ENCODE data around the gene BCDIN3D.

BCDIN3D gene

DNA sequence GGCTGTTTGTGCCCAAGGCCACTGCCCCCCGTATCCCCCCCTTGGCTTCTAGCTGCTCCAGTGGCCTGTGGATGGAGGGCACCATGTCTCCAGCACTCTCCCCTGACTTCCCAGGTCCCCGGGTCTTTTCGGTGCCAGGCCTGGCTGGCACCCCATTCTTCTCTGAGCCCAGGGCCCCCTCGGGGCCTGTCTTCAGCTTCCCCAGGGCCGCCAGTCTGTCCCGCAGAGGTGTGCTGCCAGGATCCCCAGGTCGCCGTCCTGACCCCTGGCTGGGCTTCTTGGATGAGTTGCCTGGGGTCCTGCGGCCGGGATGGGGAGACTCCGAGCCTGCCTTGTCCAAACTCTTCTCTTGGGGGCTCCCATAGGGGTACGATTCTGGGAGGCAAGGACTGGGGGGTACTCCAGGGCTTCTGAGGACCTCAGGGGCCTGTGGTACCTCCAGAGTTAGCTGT lies 47.2 kb downstream of the BCDIN3D start:
- DNase-seq, result no peak

DNA sequence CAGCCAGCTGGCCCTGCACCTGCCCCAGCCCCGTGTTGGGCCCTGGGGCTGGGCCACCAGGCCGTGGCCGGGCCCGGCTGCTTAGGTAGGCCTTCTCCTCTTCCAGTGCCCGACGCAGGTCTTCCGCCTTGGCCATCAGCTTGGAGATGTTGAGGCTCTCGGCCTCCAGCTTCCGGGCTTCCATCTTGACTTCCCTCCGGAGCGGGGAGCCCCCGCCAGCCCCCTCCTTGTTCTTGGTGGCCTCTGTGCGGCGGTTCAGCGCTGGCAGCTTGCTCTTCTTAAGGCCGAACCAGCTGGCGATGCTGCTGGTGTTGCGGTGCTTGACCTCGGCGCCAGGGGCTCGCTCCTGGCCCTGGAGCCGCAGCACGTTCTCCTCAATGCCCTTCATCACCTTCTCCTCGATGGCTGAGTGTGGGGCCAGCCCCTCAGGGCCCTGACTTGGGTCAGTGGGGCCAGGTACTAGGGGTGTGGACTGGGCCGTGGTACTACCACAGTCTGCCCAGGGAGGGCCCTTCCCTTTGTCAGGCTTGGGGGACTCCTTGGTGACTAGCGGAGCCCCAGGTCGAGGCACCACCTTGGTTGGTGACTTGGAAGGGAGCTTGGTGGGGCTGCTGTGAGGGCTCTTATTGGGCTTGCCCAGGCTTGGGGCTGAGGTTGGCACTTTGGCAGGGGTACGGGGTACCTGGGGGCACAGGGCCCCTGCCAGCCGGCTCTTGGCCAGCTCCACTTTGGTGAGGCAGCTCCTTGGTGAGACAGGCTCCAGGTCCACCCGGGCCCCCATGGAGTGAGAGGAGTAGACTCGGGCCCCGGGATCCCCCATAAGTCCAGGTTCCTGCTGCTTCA lies 47.9 kb downstream of the BCDIN3D start:
- no peak for DNase-seq

DNA sequence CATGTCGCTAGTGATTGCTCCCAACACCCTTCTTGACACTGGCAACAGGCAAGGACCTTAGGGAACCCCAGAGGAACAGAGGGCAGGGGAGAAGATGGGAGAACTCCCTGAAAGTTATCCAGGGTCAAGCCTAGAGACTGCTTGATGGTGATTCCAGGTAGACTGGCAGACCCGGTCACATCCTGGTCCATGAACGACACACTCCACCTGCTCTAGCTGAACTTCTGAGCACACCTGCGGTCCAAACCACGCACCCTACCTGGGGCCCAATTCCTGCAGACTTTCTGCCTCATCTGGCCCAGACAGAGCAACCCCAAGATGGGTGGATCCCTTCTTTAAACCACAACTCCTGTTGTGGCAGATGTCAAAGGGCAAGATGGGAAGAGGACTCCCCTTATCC lies 48.9 kb downstream of the BCDIN3D start:
- no peak for DNase-seq

GRCh38 chr12:49793620-49794019 lies 49.3 kb downstream of the BCDIN3D start:
- no peak for DNase-seq

DNA sequence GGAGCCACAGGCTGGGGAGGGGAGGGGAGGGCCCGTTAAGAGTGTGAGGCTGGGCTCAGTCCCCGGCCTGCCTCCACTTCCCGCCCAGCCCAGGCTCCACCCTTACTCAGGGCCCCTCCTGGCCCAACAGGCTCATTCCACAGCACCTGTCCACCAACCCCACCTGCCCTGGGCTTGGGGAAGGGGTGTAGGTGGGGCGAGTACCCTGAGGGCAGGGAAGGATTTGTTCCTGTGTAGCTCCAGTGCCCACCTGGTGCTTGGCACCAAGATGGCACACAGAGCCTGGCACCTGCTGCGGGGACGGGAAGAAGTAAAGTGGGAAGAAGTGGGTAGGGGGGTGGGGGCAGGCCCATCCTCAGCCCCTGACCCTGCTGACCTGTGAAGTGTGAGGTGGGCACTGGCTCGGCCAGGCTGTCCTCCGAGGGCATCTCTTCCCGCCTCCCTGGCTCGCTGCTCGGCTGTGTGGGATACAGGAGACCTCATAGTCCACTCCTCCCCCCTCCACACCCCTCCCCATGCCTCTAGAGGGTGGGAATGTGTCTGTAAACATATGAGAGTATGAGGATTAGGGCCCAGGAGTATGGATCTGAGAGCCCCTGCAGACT lies 49.8 kb downstream of the BCDIN3D start:
- DNase-seq, result no peak

- DNase-seq, result no peak
Measured at GRCh38 chr12:49792181-49792970, 50.5 kb downstream of the BCDIN3D start.

DNA sequence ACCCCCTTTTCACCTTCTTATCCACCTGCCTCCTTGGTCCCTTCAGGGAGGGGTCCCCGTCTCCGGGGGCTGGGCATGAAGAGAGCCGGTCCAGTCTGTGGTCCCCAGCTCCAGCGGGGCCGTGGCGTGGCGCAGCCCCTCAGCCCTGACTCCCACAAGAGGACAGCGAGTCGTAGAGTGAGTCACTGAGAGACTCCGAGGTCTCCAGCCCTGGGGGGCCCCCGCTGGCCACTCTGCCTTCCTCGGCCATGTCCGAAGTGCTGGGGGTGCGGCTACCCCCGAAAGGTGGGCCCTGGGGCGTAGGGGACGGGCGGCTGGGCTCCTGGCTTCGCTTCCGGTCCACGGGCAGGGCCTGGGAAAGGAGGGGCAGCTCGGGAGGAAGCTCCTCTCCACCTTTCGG lies 51.2 kb downstream of the BCDIN3D start:
- DNase-seq, result no peak

GRCh38 chr12:49790741-49791555 lies 52.0 kb downstream of the BCDIN3D start:
- no peak for DNase-seq

- no peak for DNase-seq
Measured at GRCh38 chr12:49789992-49790391, 52.9 kb downstream of the BCDIN3D start.

DNA sequence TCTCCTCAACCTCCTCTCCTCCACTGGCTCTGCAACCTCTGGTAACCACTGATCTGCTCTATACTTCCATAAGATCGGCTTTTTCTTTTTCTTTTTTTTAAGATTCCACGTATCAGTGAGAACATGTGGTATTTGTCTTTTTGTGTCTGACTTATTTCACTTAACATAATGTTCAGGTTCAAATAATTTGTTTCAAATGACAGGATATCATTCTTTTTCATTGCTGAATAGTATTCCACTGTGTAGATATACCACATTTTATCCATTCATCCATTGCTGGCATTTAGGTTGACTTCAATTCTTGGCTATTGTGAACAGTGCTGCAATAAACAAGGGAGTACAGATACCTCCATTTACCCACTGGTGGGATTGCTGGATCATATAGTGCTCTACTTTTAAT lies 55.2 kb downstream of the BCDIN3D start:
- DNase-seq, result no peak

Measured in activated gamma-delta T cell (primary cell).